Measurements from ENCODE around the gene NMNAT1.
"Not testable (repeated sequence)": the region's sequence is repeated elsewhere in the genome, so short reads cannot be mapped to it uniquely, and the experiment has no call there.

The NMNAT1 gene

GRCh38 chr1:9922342-9922741, 20.9 kb upstream of the NMNAT1 start:
- no peak for DNase-seq

- no peak for DNase-seq
Measured at GRCh38 chr1:9927259-9927658, 16.0 kb upstream of the NMNAT1 start.

GRCh38 chr1:9929431-9930385, 13.6 kb upstream of the NMNAT1 start:
- DNase-seq = no peak

GRCh38 chr1:9942399-9942938, 806 bp upstream of the NMNAT1 start:
- no peak for DNase-seq

- no peak for DNase-seq
Measured at GRCh38 chr1:9946315-9946714, 3.0 kb downstream of the NMNAT1 start.

GRCh38 chr1:9957726-9958125, 14.5 kb downstream of the NMNAT1 start:
- DNase-seq = no peak

- no peak for DNase-seq
Measured at GRCh38 chr1:9960011-9960410, 16.7 kb downstream of the NMNAT1 start.

GRCh38 chr1:9960706-9961562, 17.7 kb downstream of the NMNAT1 start:
- no peak for DNase-seq

GRCh38 chr1:9984253-9984652, 41.0 kb downstream of the NMNAT1 start:
- DNase-seq = no peak

GRCh38 chr1:9985001-9985400, 41.7 kb downstream of the NMNAT1 start:
- DNase-seq = no peak

GRCh38 chr1:9989773-9990172, 46.5 kb downstream of the NMNAT1 start:
- DNase-seq = no peak

- DNase-seq = no peak
Measured at GRCh38 chr1:9990944-9991343, 47.7 kb downstream of the NMNAT1 start.

- no peak for DNase-seq
Measured at GRCh38 chr1:9992910-9993309, 49.6 kb downstream of the NMNAT1 start.

- DNase-seq = no peak
Measured at GRCh38 chr1:9993561-9994075, 50.3 kb downstream of the NMNAT1 start.

GRCh38 chr1:9996624-9997582, 53.6 kb downstream of the NMNAT1 start, which contains the start of gene RBP7:
Gene RBP7, plus strand, starts transcription at chr1:9997228. Its CDS starts 31 bp downstream, at chr1:9997259.
- DNase-seq = no peak

GRCh38 chr1:10001016-10001665, 57.9 kb downstream of the NMNAT1 start:
- DNase-seq = no peak

GRCh38 chr1:10005248-10005647, 62.0 kb downstream of the NMNAT1 start:
- DNase-seq = not testable (repeated sequence)

GRCh38 chr1:10007169-10007568, 63.9 kb downstream of the NMNAT1 start:
- no peak for DNase-seq

GRCh38 chr1:10014016-10014415, 70.7 kb downstream of the NMNAT1 start:
- DNase-seq = no peak

- DNase-seq = no peak
Measured at GRCh38 chr1:10019561-10019960, 76.3 kb downstream of the NMNAT1 start.

GRCh38 chr1:10020086-10020485, 76.8 kb downstream of the NMNAT1 start:
- no peak for DNase-seq
